Neutrophil (primary cell): ENCODE data around the gene NTN1.
"Not testable (repeated sequence)": the region's sequence is repeated elsewhere in the genome, so short reads cannot be mapped to it uniquely, and the experiment has no call there.

ENCODE experiments used
- H3K27ac ChIP-seq: fragments of 200-600 bp; sonication (generic); 2 replicates; pipeline ENCODE4 v1.5.1; 2016; ENCODE audit warnings: mild to moderate bottlenecking, moderate library complexity
- H3K27me3 ChIP-seq: fragments of 200-600 bp; sonication (generic); 2 replicates; pipeline ENCODE4 v1.6.0; 2016; ENCODE audit warnings: mild to moderate bottlenecking
- H3K36me3 ChIP-seq: fragments of 200-600 bp; sonication (generic); 2 replicates; pipeline ENCODE4 v1.5.1; 2017
- H3K4me1 ChIP-seq, 2 experiments: fragments of 200-600 bp in 1 of 2; sonication (generic) in 1 of 2; 1 replicate in 1 of 2; 2 replicates in 1 of 2; pipeline versions ENCODE4 v1.5.1 to v1.6.1; 2013 to 2016; ENCODE audit warnings: low read depth in 1 of 2, low read length in 1 of 2, mild to moderate bottlenecking in 1 of 2, moderate library complexity in 1 of 2; ENCODE audit not compliant: control insufficient read depth in 1 of 2, insufficient read depth in 1 of 2
- H3K4me3 ChIP-seq, 2 experiments: fragments of 200-600 bp in 1 of 2; sonication (generic) in 1 of 2; 1 replicate in 1 of 2; 2 replicates in 1 of 2; pipeline ENCODE4 v1.5.1; 2013 to 2016; ENCODE audit warnings: low read depth in 1 of 2, low read length in 1 of 2, mild to moderate bottlenecking in 1 of 2, moderate library complexity in 1 of 2
- H3K9me3 ChIP-seq: fragments of 200-600 bp; sonication (generic); 2 replicates; pipeline ENCODE4 v1.5.1; 2016
- TF ChIP-seq, protein P1 (sequence below): fragments of 200-600 bp; sonication (generic); IDR thresholded peaks from 2 replicates; pipeline ENCODE4 v1.5.1; 2016; ENCODE audit warnings: antibody characterized with exemption

NTN1 gene

GRCh38 chr17:8985054-8985701 lies 36.1 kb upstream of the NTN1 start:
- no peaks in the 10 kb centered on the region for H3K4me1 ChIP-seq
- no peak overlapping the region for H3K4me3 ChIP-seq
- H3K9me3 ChIP-seq: no peaks in the 10 kb centered on the region
- peak overlapping the region; percentile 31 for H3K27ac ChIP-seq
- H3K27me3 ChIP-seq: no peaks in the 10 kb centered on the region
- TF ChIP-seq, protein P1, sequence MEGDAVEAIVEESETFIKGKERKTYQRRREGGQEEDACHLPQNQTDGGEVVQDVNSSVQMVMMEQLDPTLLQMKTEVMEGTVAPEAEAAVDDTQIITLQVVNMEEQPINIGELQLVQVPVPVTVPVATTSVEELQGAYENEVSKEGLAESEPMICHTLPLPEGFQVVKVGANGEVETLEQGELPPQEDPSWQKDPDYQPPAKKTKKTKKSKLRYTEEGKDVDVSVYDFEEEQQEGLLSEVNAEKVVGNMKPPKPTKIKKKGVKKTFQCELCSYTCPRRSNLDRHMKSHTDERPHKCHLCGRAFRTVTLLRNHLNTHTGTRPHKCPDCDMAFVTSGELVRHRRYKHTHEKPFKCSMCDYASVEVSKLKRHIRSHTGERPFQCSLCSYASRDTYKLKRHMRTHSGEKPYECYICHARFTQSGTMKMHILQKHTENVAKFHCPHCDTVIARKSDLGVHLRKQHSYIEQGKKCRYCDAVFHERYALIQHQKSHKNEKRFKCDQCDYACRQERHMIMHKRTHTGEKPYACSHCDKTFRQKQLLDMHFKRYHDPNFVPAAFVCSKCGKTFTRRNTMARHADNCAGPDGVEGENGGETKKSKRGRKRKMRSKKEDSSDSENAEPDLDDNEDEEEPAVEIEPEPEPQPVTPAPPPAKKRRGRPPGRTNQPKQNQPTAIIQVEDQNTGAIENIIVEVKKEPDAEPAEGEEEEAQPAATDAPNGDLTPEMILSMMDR: no peak
- H3K36me3 ChIP-seq: no peaks in the 10 kb centered on the region

DNA sequence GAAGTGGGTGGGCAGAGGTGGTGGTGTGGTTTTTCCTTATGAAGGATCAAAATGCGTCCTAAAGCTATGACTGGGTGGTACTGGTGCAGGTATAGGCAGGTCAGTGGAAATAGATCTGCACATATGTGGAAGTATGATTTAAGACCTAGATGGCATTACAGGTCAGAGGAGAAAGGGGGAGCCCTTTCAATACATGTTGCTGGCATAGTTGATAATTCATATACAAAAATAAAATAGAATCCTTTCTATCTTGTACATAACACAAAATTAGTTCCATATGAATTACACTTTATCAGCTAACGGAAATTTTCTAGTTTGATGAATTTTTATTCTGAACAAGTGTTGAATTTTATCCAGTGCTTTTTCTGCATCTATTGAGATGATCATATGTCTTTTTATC lies 35.0 kb upstream of the NTN1 start:
- no peaks in the 10 kb centered on the region for H3K27me3 ChIP-seq
- no peak overlapping the region for H3K27ac ChIP-seq
- H3K36me3 ChIP-seq: no peaks in the 10 kb centered on the region
- no peak overlapping the region for H3K4me3 ChIP-seq
- no peaks in the 10 kb centered on the region for H3K4me1 ChIP-seq
- TF ChIP-seq, protein P1: no peak
- no peaks in the 10 kb centered on the region for H3K9me3 ChIP-seq

GRCh38 chr17:8988263-8988935 lies 32.9 kb upstream of the NTN1 start:
- not testable (repeated sequence) for H3K36me3 ChIP-seq, H3K9me3 ChIP-seq, H3K27me3 ChIP-seq, H3K4me3 ChIP-seq, H3K4me1 ChIP-seq, H3K27ac ChIP-seq

DNA sequence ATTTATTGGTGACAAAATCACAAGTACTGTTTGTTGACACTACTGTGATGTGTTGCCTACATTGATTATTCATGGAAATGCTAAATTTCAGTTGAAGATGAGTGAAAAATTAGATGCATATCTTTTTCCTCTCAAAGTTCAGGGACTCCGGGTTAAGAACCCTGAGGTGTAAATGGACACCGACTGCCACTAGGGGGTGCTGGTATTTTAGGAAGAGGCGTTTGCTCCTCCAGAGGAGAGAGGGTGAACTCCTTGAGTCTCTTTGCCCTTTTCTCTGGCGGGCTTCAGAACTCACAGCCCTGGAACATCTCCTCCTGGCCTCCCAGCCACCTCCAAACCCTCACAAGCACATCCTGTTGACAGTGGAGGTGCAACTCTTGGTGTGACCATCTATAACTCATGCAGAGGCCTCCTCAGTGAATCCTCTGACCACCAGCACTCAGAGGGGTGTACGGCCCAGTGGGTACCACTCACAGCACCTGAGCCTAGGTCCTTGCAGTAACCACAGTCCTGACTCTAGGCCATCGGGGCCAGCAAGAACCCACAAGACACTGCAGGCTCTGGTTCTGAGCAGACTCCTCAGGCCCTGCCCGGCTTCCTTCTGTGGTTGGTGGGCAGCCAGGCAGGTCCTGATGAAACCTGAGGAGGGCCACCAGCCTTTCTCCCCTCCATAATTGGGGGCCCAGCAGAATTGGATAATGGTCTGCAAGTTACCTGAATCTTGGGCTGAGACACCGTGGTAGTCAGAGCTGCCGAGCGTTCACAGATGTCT lies 29.6 kb upstream of the NTN1 start:
- Histone ChIP-seq H3K36me3 (no peaks in the 10 kb centered on the region), H3K27ac (peak overlapping the region; percentile 4), H3K9me3 (no peaks in the 10 kb centered on the region), H3K27me3 (no peaks in the 10 kb centered on the region), H3K4me1 (peaks cover 8 to 9% of the 10 kb centered on the region in 2 experiments), H3K4me3 (no peak overlapping the region)
- TF ChIP-seq, protein P1: peak; percentile 80

DNA sequence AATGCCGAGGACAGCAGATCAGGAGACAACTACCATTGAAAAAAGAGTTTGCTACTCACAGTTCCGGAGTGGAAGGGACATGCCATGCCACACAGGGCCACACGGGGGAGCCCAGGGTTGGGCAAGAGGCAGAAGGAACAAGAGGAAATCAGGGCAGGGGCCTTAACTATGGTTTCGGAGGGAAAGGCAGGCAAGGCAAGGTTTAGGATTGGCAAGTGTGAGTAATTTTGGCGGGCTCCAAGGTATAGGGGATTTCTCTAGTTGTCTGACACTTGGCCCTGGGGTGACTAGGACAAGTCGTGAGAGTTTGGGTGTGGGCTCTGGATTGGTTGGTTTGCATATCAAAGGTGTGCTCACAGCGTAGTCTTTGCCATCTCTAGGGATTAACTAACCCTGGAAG lies 27.0 kb upstream of the NTN1 start:
- Histone ChIP-seq H3K4me1 (peaks cover 9 to 11% of the 10 kb centered on the region in 2 experiments), H3K4me3 (no peak overlapping the region), H3K36me3 (no peaks in the 10 kb centered on the region), H3K9me3 (no peaks in the 10 kb centered on the region), H3K27ac (no peak overlapping the region), H3K27me3 (peaks cover 11% of the 10 kb centered on the region)
- TF ChIP-seq, protein P1: peak; percentile 84

DNA sequence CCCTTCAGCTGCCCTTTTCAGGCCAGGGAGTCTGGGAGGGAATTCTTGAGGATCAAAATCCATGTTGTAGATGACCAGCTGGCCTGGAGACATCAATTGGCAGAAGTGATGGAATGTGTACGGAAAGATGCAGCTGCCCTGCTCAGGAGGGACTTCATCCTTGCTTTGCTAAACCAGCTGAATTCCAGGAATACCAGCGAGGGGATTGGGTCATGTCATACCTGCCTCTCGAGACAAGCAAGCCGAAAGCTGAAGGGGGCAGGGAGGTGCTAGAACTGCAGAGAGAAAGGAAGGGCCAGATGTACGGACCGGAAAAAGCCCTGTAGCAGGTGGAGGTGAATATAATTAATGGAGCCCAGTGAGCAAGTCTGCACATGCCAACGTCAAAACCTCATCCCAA lies 25.6 kb upstream of the NTN1 start:
- no peaks in the 10 kb centered on the region for H3K36me3 ChIP-seq
- no peak overlapping the region for H3K4me3 ChIP-seq
- H3K27ac ChIP-seq: no peak overlapping the region
- no peaks in the 10 kb centered on the region for H3K9me3 ChIP-seq
- TF ChIP-seq, protein P1: no peak
- H3K4me1 ChIP-seq: peaks cover 9 to 11% of the 10 kb centered on the region in 2 experiments
- peaks cover 25% of the 10 kb centered on the region for H3K27me3 ChIP-seq
